NOMO-1 treated with DMSO at 0.1 percent for 48 hours (cell line): ENCODE data around the gene SPRN.
"Not testable (repeated sequence)": the region's sequence is repeated elsewhere in the genome, so short reads cannot be mapped to it uniquely, and the experiment has no call there.

Experiments
- DNase-seq: peaks from one replicate; lab custom pipeline; 2025; ENCODE audit not compliant: unreplicated experiment; lab: John Stamatoyannopoulos, UW

The SPRN gene

GRCh38 chr10:133457100-133457841 lies 32.8 kb upstream of the SPRN start:
- no peak for DNase-seq

GRCh38 chr10:133456041-133456951 lies 31.9 kb upstream of the SPRN start:
- no peak for DNase-seq

- no peak for DNase-seq
Observed at GRCh38 chr10:133455611-133456031, 31.2 kb upstream of the SPRN start.

GRCh38 chr10:133455196-133455595 lies 30.8 kb upstream of the SPRN start:
- no peak for DNase-seq

- no peak for DNase-seq
Observed at GRCh38 chr10:133454204-133454893, 29.9 kb upstream of the SPRN start.

GRCh38 chr10:133453516-133454203 lies 29.2 kb upstream of the SPRN start, which contains the start of gene SCART1:
SCART1 (plus strand) TSS chr10:133453945; CDS start chr10:133453998, 53 bp downstream.
- DNase-seq: no peak

GRCh38 chr10:133452453-133452852 lies 28.0 kb upstream of the SPRN start:
- DNase-seq: no peak

GRCh38 chr10:133451346-133451745 lies 26.9 kb upstream of the SPRN start:
- DNase-seq: no peak

- DNase-seq: no peak
Observed at GRCh38 chr10:133448120-133448519, 23.7 kb upstream of the SPRN start.

GRCh38 chr10:133446979-133447378 lies 22.6 kb upstream of the SPRN start:
- DNase-seq: no peak

GRCh38 chr10:133445751-133446708 lies 21.6 kb upstream of the SPRN start:
- no peak for DNase-seq

GRCh38 chr10:133445268-133445732 lies 20.9 kb upstream of the SPRN start:
- no peak for DNase-seq

GRCh38 chr10:133444342-133445267 lies 20.2 kb upstream of the SPRN start:
- DNase-seq: no peak

GRCh38 chr10:133442967-133443924 lies 18.8 kb upstream of the SPRN start:
- no peak for DNase-seq

GRCh38 chr10:133442191-133442966 lies 18.0 kb upstream of the SPRN start:
- peak; percentile 86 for DNase-seq

- no peak for DNase-seq
Observed at GRCh38 chr10:133441780-133442179, 17.4 kb upstream of the SPRN start.

- DNase-seq: not testable (repeated sequence)
Observed at GRCh38 chr10:133441356-133441755, 16.9 kb upstream of the SPRN start.
